UCSD-AML1 (cell line): ENCODE results near the gene ERO1B.

Source experiments
- DNase-seq: peaks from one replicate; lab custom pipeline; 2025; ENCODE audit not compliant: unreplicated experiment; lab: John Stamatoyannopoulos, UW

Gene ERO1B

GRCh38 chr1:236253918-236254637 lies 27.7 kb downstream of the ERO1B start:
- no peak for DNase-seq

GRCh38 chr1:236253119-236253518 lies 28.6 kb downstream of the ERO1B start:
- DNase-seq = no peak

GRCh38 chr1:236251587-236251986 lies 30.2 kb downstream of the ERO1B start:
- no peak for DNase-seq

- no peak for DNase-seq
Observed at GRCh38 chr1:236247286-236247685, 34.5 kb downstream of the ERO1B start.

GRCh38 chr1:236242568-236242967 lies 39.2 kb downstream of the ERO1B start:
- no peak for DNase-seq

- DNase-seq = no peak
Observed at GRCh38 chr1:236240675-236241074, 41.1 kb downstream of the ERO1B start.

- DNase-seq = no peak
Observed at GRCh38 chr1:236239092-236239585, 42.6 kb downstream of the ERO1B start.

- no peak for DNase-seq
Observed at GRCh38 chr1:236235116-236235515, 46.6 kb downstream of the ERO1B start.

GRCh38 chr1:236228411-236228810 lies 53.3 kb downstream of the ERO1B start:
- no peak for DNase-seq

- DNase-seq = no peak
Observed at GRCh38 chr1:236222632-236223031, 59.1 kb downstream of the ERO1B start.

- DNase-seq = no peak
Observed at GRCh38 chr1:236220473-236220872, 61.3 kb downstream of the ERO1B start.

- no peak for DNase-seq
Observed at GRCh38 chr1:236214761-236215160, 67.0 kb downstream of the ERO1B start.

- no peak for DNase-seq
Observed at GRCh38 chr1:236213534-236213933, 68.2 kb downstream of the ERO1B start.

GRCh38 chr1:236211815-236212214 lies 69.9 kb downstream of the ERO1B start:
- no peak for DNase-seq

- no peak for DNase-seq
Observed at GRCh38 chr1:236209713-236210112, 72.0 kb downstream of the ERO1B start.

- no peak for DNase-seq
Observed at GRCh38 chr1:236209185-236209584, 72.6 kb downstream of the ERO1B start.

- DNase-seq = no peak
Observed at GRCh38 chr1:236207569-236207968, 74.2 kb downstream of the ERO1B start.

GRCh38 chr1:236207121-236207520 lies 74.6 kb downstream of the ERO1B start:
- DNase-seq = no peak

- peak; percentile 25 for DNase-seq
Observed at GRCh38 chr1:236206548-236206947, 75.2 kb downstream of the ERO1B start.

GRCh38 chr1:236204656-236205055 lies 77.1 kb downstream of the ERO1B start:
- DNase-seq = no peak

- no peak for DNase-seq
Observed at GRCh38 chr1:236204039-236204438, 77.7 kb downstream of the ERO1B start.

GRCh38 chr1:236201786-236202185 lies 80.0 kb downstream of the ERO1B start:
- DNase-seq = no peak

- DNase-seq = no peak
Observed at GRCh38 chr1:236200925-236201324, 80.8 kb downstream of the ERO1B start.
